Sigmoid colon (tissue), 7 donors: ENCODE data around the gene PRKD1. TPM values are rescaled to one million over a fixed set of nuclear protein-coding genes. Genes with fewer than 3 reads are reported as not detected.
"Not testable (repeated sequence)": the region's sequence is repeated elsewhere in the genome, so short reads cannot be mapped to it uniquely, and the experiment has no call there.

Source experiments
- DNase-seq: peaks from one replicate; pipeline ENCODE4 v3.0.0-alpha.2; 2019
- H3K27ac ChIP-seq, 4 donors: fragments of 200-600 bp; sonication (generic); one replicate each; pipeline ENCODE4 v1.5.1; 2016 to 2019; ENCODE audit warnings: mild to moderate bottlenecking in 1 of 4
- H3K27me3 ChIP-seq, 3 donors: fragments of 200-600 bp; sonication (generic); one replicate each; pipeline ENCODE4 v1.5.1; 2019; ENCODE audit warnings: mild to moderate bottlenecking in 1 of 3
- H3K36me3 ChIP-seq, 4 donors: fragments of 200-600 bp; sonication (generic); one replicate each; pipeline ENCODE4 v1.5.1; 2016 to 2019
- H3K4me1 ChIP-seq, 4 donors: fragments of 200-600 bp; sonication (generic); one replicate each; pipeline ENCODE4 v1.5.1; 2017 to 2019
- H3K4me3 ChIP-seq, 4 donors: fragments of 200-600 bp; sonication (generic); one replicate each; pipeline ENCODE4 v1.5.1; 2017 to 2019; ENCODE audit warnings: mild to moderate bottlenecking in 2 of 4, moderate library complexity in 1 of 4
- H3K9me3 ChIP-seq, 4 donors: fragments of 200-600 bp in 3 of 4; sonication (generic) in 3 of 4; one replicate each; pipeline versions ENCODE4 v1.5.1 to v1.6.1; 2013 to 2019
- CTCF ChIP-seq, 4 experiments: fragments of 450-650 bp in 3 of 4; fragments of 200-600 bp in 1 of 4; IDR thresholded peaks; one replicate each; pipeline ENCODE4 v1.5.1; 2016 to 2019; ENCODE audit warnings: antibody characterized with exemption in 4 of 4, mild to moderate bottlenecking in 3 of 4, moderate library complexity in 2 of 4
- EP300 ChIP-seq, 4 donors: sonication (generic); formaldehyde crosslinking; IDR thresholded peaks; one replicate each; pipeline ENCODE4 v1.6.1; 2017; ENCODE audit warnings: antibody characterized with exemption in 4 of 4
- POLR2A ChIP-seq, 2 donors: fragments of 450-650 bp; IDR thresholded peaks; one replicate each; pipeline ENCODE4 v1.6.1; 2016; ENCODE audit warnings: antibody characterized with exemption in 2 of 2, mild to moderate bottlenecking in 2 of 2, moderate library complexity in 2 of 2
- POLR2AphosphoS5 ChIP-seq, 4 donors: sonication (generic); formaldehyde crosslinking; IDR thresholded peaks; one replicate each; pipeline ENCODE4 v1.6.1; 2017; ENCODE audit warnings: antibody characterized with exemption in 4 of 4
- WGBS, 2 donors: extraction: QIAGEN DNeasy Blood & Tissue Kit; methylation state at CpG; one replicate each; pipeline ENCODE4 v1.1.7; 2013; 5-methylcytosine and 5-hydroxymethylcytosine counted together
- intact Hi-C: fragments of 100-400 bp; cut with DNase I; formaldehyde crosslinking; loops from one replicate; pipeline ENCODE4 v1.15.1; 2023
- polyA plus RNA-seq, 3 donors: library from polyadenylated mRNA; stranded (reverse); fragments of 200-250 nt; gene quantifications; one replicate each; pipeline ENCODE4 v1.2.3, GENCODE V29; 2013
- total RNA-seq, 4 donors: library from RNA; depleted of rRNA; stranded (reverse); fragments of >200 nt; gene quantifications; one replicate each; pipeline ENCODE4 v1.1.0, GENCODE V29; 2016
- donor health status: healthy with polysubstance abuse.
- donor health status: Bipolar disorder and iron deficiency.
- donor health status: healthy.

PRKD1 gene
- total and polyA plus RNA-seq, 7 donors: 0.46 to 27.1 (median 14.5) TPM

- intact Hi-C loops: no loop called here
- Histone ChIP-seq H3K4me1 (peaks cover 0 to 10% (median 9%) of the 10 kb centered on the region in 4 donors), H3K4me3 (no peak overlapping the region), H3K36me3 (no peaks in the 10 kb centered on the region), H3K27ac (no peak overlapping the region), H3K9me3 (no peaks in the 10 kb centered on the region), H3K27me3 (no peaks in the 10 kb centered on the region)
- 81 to 84% methylated on average over 4 of the region's 4 CpGs for WGBS, 2 donors
- DNase-seq: no peak
- TF ChIP-seq CTCF (IDR thresholded peaks at IDR 0.05) (no peak), EP300 (IDR thresholded peaks at IDR 0.05) (no peak), POLR2A (IDR thresholded peaks at IDR 0.05) (no peak), POLR2AphosphoS5 (IDR thresholded peaks at IDR 0.05) (no peak)
Measured at GRCh38 chr14:29856516-29856915, 71.1 kb downstream of the PRKD1 start.

- WGBS, 2 donors: 91 to 94% methylated on average over 2 of the region's 2 CpGs
Measured at GRCh38 chr14:29853691-29854090, 74.0 kb downstream of the PRKD1 start.

GRCh38 chr14:29853272-29853671, 74.4 kb downstream of the PRKD1 start:
- Histone ChIP-seq H3K36me3 (no peaks in the 10 kb centered on the region), H3K4me3 (no peak overlapping the region), H3K9me3 (no peaks in the 10 kb centered on the region), H3K4me1 (peaks cover 0 to 10% (median 9%) of the 10 kb centered on the region in 4 donors), H3K27me3 (no peaks in the 10 kb centered on the region), H3K27ac (no peak overlapping the region)
- no peak for DNase-seq
- 37 to 68% methylated on average over 2 of the region's 2 CpGs for WGBS, 2 donors
- TF ChIP-seq CTCF (IDR thresholded peaks at IDR 0.05) (no peak), POLR2AphosphoS5 (IDR thresholded peaks at IDR 0.05) (no peak), EP300 (IDR thresholded peaks at IDR 0.05) (no peak), POLR2A (IDR thresholded peaks at IDR 0.05) (no peak)
- intact Hi-C loops: no loop called here

More at GRCh38 chr14:29853691-29854090, 74.0 kb downstream of the PRKD1 start:
- H3K4me3 ChIP-seq, H3K36me3 ChIP-seq, H3K9me3 ChIP-seq, H3K27ac ChIP-seq, intact Hi-C loops, DNase-seq, H3K27me3 ChIP-seq: not testable (repeated sequence)
- peaks cover 0 to 10% (median 9%) of the 10 kb centered on the region in 4 donors for H3K4me1 ChIP-seq

- Histone ChIP-seq H3K4me1 (peaks cover 0 to 13% (median 4%) of the 10 kb centered on the region in 4 donors), H3K36me3 (no peaks in the 10 kb centered on the region), H3K27me3 (no peaks in the 10 kb centered on the region), H3K27ac (no peak overlapping the region), H3K4me3 (no peak overlapping the region), H3K9me3 (no peaks in the 10 kb centered on the region)
- TF ChIP-seq POLR2AphosphoS5 (IDR thresholded peaks at IDR 0.05): no peak
- no peak for TF ChIP-seq POLR2A (IDR thresholded peaks at IDR 0.05)
- TF ChIP-seq EP300 (IDR thresholded peaks at IDR 0.05): no peak
- 66 to 81% methylated on average over 3 of the region's 3 CpGs for WGBS, 2 donors
- no peak for DNase-seq
- intact Hi-C loops: no loop called here
Measured at GRCh38 chr14:29851397-29851796, 76.2 kb downstream of the PRKD1 start.

- H3K27me3 ChIP-seq: no peaks in the 10 kb centered on the region
- TF ChIP-seq CTCF (IDR thresholded peaks at IDR 0.05): no peak
- TF ChIP-seq EP300 (IDR thresholded peaks at IDR 0.05): no peak
- no peak for TF ChIP-seq POLR2A (IDR thresholded peaks at IDR 0.05)
- no peak overlapping the region for H3K4me3 ChIP-seq
- DNase-seq: no peak
- H3K36me3 ChIP-seq: no peaks in the 10 kb centered on the region
- intact Hi-C loops: no loop called here
- no peaks in the 10 kb centered on the region for H3K9me3 ChIP-seq
- H3K27ac ChIP-seq: no peak overlapping the region
- H3K4me1 ChIP-seq: peaks cover 0 to 11% (median 5%) of the 10 kb centered on the region in 4 donors
Measured at GRCh38 chr14:29847056-29847380, 80.6 kb downstream of the PRKD1 start.

GRCh38 chr14:29846339-29847055, 81.2 kb downstream of the PRKD1 start:
- intact Hi-C loops: no loop called here
- Histone ChIP-seq H3K4me3 (no peak overlapping the region), H3K4me1 (peaks cover 0 to 11% (median 5%) of the 10 kb centered on the region in 4 donors), H3K27me3 (no peaks in the 10 kb centered on the region), H3K36me3 (no peaks in the 10 kb centered on the region), H3K9me3 (no peaks in the 10 kb centered on the region), H3K27ac (no peak overlapping the region)
- DNase-seq: no peak
- no peak for TF ChIP-seq CTCF (IDR thresholded peaks at IDR 0.05)
- no peak for TF ChIP-seq POLR2AphosphoS5 (IDR thresholded peaks at IDR 0.05)
- no peak for TF ChIP-seq EP300 (IDR thresholded peaks at IDR 0.05)
- TF ChIP-seq POLR2A (IDR thresholded peaks at IDR 0.05): no peak
- 53 to 63% methylated on average over 2 of the region's 2 CpGs for WGBS, 2 donors
